Measurements from ENCODE around the gene AUTS2. TPM values are rescaled to one million over a fixed set of nuclear protein-coding genes. Genes with fewer than 3 reads are reported as not detected.
A peak's percentile ranks its signal among the peaks of the same experiment; 100 is the strongest.

The AUTS2 gene
- total RNA-seq, 1 donor from 2014 or later: 5.2 TPM

- DNase-seq: no peak
- no peak for ATAC-seq (ENCODE audit: poor library complexity)
- intact Hi-C loops (cut with DNase I): no loop called here
These were observed 76.5 kb downstream of the AUTS2 start for GRCh38 chr7:69674701-69675182.

- ATAC-seq (ENCODE audit: poor library complexity) (no peak), DNase-seq (no peak)
- intact Hi-C loops (cut with DNase I): no loop called here
These were observed 78.0 kb downstream of the AUTS2 start for GRCh38 chr7:69676247-69676646.

DNA sequence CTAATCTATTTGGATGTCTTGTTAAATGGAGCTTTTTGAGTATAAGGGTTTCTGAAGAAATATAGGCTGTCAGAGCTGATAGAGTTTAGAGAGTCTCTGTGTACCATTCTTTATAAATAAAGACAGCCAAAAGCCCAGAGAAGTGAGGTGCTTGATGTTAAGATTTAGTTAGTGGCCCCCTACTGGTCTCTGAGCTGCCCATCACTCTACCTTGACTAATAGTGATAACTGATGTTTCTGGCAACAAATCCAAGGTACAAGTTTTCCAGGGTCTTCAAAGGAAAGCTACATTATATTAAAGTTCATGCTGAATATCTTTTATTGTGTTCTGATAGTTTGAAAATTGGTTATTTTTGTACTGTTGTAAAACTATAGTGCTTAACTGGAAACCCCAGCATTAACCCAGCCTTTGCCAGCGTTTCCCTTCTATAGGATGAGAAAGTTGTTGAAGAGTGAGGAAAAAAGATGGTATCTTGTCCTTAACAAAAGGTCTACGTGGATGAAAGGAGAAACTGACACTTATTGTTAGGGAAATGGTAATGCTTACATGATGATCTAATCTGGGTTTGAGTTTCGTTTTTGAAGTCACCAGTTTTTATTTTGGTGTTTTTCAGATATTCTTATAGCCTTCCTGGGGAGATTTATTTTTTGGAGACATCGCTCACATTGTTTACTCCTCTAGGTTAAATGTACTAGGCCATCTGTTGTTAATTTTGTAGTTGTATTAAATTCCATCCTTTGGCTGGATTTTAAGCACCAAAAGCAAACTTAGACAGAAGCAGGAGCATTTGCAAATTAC lies 79.0 kb downstream of the AUTS2 start:
- intact Hi-C loops (cut with DNase I): no loop called here
- no peak for ATAC-seq (ENCODE audit: poor library complexity)

DNA sequence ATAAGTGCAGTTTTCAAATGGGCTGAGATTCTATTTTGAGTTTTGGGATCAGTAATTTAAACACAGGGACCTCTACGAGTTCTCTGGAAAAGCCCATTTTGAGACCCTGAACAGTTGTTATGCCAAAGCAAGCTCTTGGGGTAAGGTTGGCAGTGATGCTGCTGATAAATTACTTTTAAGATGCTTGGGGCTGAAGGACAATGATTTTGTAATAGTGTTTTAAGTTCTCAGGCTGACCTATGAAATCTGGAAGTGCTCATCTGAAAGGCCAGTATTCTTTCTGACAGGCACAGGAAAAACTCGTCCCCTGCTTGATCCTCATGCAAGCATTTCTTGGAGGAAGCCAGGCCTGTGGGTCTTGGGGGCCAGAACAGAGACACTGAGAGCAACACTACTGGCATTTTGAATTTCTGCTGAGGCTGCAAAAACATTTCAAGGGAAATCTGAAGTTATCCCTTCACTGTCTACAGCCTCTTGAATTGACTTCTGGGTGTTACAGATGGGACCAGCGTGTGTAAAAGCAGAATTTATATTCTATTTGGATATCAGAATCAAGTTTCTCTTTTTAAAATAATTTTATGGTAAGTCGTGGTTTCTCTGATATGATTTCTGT lies 79.7 kb downstream of the AUTS2 start:
- DNase-seq (no peak), ATAC-seq (ENCODE audit: poor library complexity) (peak; percentile 34)
- intact Hi-C loops (cut with DNase I): no loop called here

More for the DNA sequence above, 79.0 kb downstream of the AUTS2 start:
- no peak for DNase-seq

GRCh38 chr7:69678494-69679187 lies 80.4 kb downstream of the AUTS2 start:
- peak; percentile 20 for ATAC-seq (ENCODE audit: poor library complexity)
- intact Hi-C loops (cut with DNase I): no loop called here
- DNase-seq: no peak

DNA sequence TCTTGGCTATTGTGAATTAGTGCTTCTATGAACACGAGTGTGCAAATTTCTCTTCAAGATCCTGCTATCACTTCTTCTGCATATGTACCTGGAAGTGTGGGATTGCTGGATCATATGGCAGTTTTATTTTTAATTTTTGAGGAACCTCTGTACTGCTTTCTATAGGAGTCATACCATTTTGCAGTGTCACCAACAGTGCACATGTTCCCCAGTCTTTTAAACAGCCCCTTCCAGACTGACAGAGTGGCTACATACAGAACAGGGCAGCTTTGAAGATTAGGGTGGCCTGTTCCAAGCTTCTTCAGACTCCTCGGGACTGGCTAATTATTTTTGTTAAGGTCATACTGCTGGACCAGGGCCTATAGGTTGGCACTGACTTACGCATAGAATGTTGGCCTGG lies 82.9 kb downstream of the AUTS2 start:
- ATAC-seq (ENCODE audit: poor library complexity) (no peak), DNase-seq (no peak)
- intact Hi-C loops (cut with DNase I): no loop called here

- DNase-seq (no peak), ATAC-seq (ENCODE audit: poor library complexity) (no peak)
- intact Hi-C loops (cut with DNase I): no loop called here
These were observed 84.2 kb downstream of the AUTS2 start for GRCh38 chr7:69682518-69682917.

DNA sequence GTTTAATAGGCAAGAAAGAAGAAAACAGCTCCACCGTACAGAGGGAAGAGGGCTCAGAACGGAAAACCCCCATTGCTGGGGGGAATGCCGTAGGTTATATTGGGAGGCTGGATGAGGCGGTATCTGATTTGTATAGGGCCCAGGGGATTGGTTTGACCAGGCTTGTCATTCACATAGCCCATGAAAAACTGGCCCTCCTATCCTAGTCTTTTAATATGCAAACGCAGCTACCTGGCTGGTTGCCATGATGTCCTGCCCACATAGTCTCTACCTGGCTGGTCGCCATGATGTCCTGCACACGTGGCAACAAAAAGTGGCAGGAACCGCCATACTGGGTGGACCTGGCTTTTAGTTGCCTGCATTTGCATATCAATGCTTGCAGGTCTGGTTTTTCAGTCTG lies 84.7 kb downstream of the AUTS2 start:
- DNase-seq (no peak), ATAC-seq (ENCODE audit: poor library complexity) (no peak)
- intact Hi-C loops (cut with DNase I): no loop called here

- ATAC-seq (ENCODE audit: poor library complexity) (peak; percentile 58), DNase-seq (no peak)
- intact Hi-C loops (cut with DNase I): no loop called here
These were observed 86.4 kb downstream of the AUTS2 start for GRCh38 chr7:69684369-69685292.

- intact Hi-C loops (cut with DNase I): no loop called here
- DNase-seq (no peak), ATAC-seq (ENCODE audit: poor library complexity) (no peak)
These were observed 87.0 kb downstream of the AUTS2 start for GRCh38 chr7:69685293-69685631.

DNA sequence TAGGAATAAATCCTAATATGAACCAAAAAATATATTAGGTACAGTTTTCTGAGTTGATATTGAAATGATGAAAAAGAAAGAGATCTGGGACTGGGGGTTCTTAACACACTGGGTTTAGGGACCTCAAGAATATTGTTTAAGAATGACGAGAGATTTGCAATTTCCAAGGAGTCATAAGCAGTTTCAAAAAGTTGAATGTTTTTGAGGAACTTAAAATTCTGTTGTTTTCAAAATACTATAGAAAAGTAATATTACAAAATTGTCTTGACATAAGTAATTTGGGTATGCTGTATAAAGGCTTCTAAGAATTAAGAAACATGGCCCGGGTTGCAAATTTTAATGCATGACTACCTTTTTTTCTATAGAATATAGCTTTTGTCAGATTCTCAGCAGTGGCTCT lies 88.1 kb downstream of the AUTS2 start:
- intact Hi-C loops (cut with DNase I): no loop called here
- DNase-seq (no peak), ATAC-seq (ENCODE audit: poor library complexity) (no peak)

DNA sequence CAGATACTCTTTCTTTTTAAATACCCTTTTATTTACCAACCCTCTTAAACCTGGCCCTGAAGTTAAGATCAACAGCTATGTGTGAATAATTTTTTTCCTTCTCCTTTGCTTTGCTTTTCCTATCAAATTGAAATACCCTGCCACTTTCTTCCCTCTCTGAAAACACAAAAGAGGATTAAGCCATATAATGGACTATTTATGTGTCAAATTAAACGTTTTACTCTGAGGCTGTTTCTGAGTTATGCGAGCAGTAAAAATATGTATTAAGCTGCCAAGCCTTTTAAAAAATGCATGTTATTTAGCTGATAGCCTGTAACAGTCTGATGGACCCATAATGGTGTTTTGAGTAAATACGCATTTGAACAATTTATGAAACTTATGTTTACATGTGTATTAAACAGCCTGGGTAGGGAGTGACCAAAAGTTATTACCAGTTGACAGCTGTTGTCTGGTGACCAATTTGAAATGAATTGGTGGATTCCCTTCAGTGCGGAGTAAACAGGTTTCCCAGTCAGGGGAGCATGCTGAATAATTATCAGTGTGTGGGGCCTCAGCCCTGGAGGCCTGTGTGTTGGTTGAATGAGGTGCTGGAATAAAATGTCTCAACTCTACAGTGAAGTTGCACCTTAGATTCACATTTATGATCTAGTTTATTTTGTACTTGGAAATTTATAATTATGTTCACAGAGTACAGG lies 89.6 kb downstream of the AUTS2 start:
- intact Hi-C loops (cut with DNase I): no loop called here
- ATAC-seq (ENCODE audit: poor library complexity): no peak
- DNase-seq: no peak

GRCh38 chr7:69690329-69690728 lies 92.1 kb downstream of the AUTS2 start:
- DNase-seq: no peak
- ATAC-seq (ENCODE audit: poor library complexity): no peak
- intact Hi-C loops (cut with DNase I): no loop called here

- intact Hi-C loops (cut with DNase I): no loop called here
These were observed 93.1 kb downstream of the AUTS2 start for GRCh38 chr7:69691327-69691726.

DNA sequence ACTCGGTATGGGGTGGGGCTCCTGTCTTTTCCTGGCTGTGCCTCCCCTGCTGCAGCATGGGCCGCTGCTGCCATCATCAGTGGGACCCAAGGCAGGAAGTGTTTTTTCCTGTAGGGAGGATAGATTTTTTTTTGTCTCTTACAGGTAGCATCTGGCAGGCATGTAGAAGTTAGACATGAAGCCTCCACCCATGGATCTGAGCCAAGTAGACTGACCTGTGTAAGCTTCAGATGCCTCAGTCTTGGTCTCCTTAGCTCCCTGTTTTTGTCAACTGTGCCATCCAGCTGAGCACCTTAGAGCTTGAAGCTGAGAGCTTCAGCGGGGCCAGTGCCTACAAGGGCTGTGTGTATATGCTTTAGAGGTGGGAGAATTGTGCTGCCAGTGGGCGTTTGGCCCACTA lies 93.5 kb downstream of the AUTS2 start:
- ATAC-seq (ENCODE audit: poor library complexity) (no peak), DNase-seq (no peak)
- intact Hi-C loops (cut with DNase I): no loop called here

More at GRCh38 chr7:69691327-69691726, 93.1 kb downstream of the AUTS2 start:
- no peak for DNase-seq
- ATAC-seq (ENCODE audit: poor library complexity): no peak

DNA sequence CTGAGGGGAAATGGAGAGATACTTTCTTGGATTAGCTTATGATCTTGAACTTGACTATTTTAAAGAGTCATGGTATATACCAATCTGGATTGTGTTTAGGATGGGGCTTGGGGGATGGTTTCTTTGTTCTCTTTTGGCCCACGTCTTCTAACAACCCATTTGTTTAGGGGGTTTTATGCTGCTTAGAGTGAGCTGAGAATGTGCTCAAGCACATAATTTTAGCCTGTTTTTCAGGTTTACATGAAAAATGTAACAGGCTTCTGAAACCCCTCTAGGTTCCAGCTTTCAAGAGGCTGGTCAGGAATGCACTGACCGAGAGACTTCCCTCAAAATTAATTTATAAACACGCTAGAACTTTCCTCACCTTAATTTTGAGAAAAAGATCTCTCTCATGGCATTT lies 94.3 kb downstream of the AUTS2 start:
- intact Hi-C loops (cut with DNase I): no loop called here
- ATAC-seq (ENCODE audit: poor library complexity) (no peak), DNase-seq (no peak)

GRCh38 chr7:69693042-69693441 lies 94.8 kb downstream of the AUTS2 start:
- DNase-seq: no peak
- intact Hi-C loops (cut with DNase I): no loop called here
- ATAC-seq (ENCODE audit: poor library complexity): no peak

DNA sequence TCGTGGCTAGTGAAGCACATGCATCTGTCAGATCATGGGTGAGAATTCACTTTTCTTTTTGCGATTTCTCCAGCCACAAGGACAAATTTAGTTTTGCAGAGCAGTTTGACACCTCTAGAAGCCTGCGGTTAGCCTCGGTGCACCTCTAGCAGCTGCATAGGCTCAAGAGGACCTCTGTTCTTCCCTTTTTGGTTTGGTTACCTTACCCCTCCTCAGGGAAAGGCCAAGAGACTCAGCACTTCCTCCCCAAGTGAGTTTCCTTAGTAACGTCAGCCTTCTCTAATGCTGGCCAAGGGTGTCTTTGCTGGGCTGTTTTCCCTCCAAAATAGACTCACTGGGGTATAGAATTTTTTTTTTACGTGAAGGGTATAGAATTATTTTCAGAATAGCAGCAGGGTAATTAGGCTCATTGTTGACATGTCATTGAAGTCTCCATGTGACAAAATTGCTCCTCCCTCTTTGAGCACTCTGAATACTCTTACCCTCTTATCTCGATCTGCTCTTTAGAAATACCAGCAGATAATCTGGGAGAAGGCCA lies 97.8 kb downstream of the AUTS2 start:
- ATAC-seq (ENCODE audit: poor library complexity): no peak
- intact Hi-C loops (cut with DNase I): no loop called here
- no peak for DNase-seq
